Osteoblast (primary cell): Measurements from ENCODE around the gene OXCT2. TPM values are rescaled to one million over a fixed set of nuclear protein-coding genes. Genes with fewer than 3 reads are reported as not detected.

Experiments
- DNase-seq: peaks from one replicate; pipeline ENCODE4 v3.0.0; 2011; ENCODE audit warnings: low spot score, mixed read lengths; ENCODE audit not compliant: insufficient read length; ENCODE audit errors: missing footprints
- H2AFZ ChIP-seq: 2 replicates; pipeline ENCODE4 v1.6.0; 2011; ENCODE audit warnings: mild to moderate bottlenecking, low read length
- H3K27ac ChIP-seq: 2 replicates; pipeline ENCODE4 v1.5.1; 2011; ENCODE audit warnings: mild to moderate bottlenecking, low read depth, low read length, moderate library complexity
- H3K27me3 ChIP-seq: 2 replicates; pipeline ENCODE4 v1.6.0; 2012; ENCODE audit warnings: mild to moderate bottlenecking, control low read depth, inconsistent platforms, low read length, moderate library complexity; ENCODE audit not compliant: insufficient read depth
- H3K36me3 ChIP-seq: 2 replicates; pipeline ENCODE4 v1.5.1; 2011; ENCODE audit warnings: mild to moderate bottlenecking, low read length, control low read depth, moderate library complexity; ENCODE audit not compliant: insufficient read depth
- H3K4me1 ChIP-seq: 2 replicates; pipeline ENCODE4 v1.5.1; 2011; ENCODE audit warnings: mild to moderate bottlenecking, low read length, control low read depth, moderate library complexity; ENCODE audit not compliant: insufficient read depth
- H3K4me2 ChIP-seq: 2 replicates; pipeline ENCODE4 v1.6.0; 2011; ENCODE audit warnings: mild to moderate bottlenecking, low read length; ENCODE audit not compliant: insufficient read depth
- H3K4me3 ChIP-seq: fragments of 200-600 bp; sonication (generic); 3 replicates; pipeline ENCODE4 v1.5.1; 2012; ENCODE audit warnings: mild to moderate bottlenecking, low read length, inconsistent platforms; ENCODE audit not compliant: insufficient read depth
- H3K79me2 ChIP-seq: 2 replicates; pipeline ENCODE4 v1.6.0; 2012; ENCODE audit warnings: mild to moderate bottlenecking, low read length, control low read depth, inconsistent platforms; ENCODE audit not compliant: insufficient read depth
- H3K9me3 ChIP-seq: 2 replicates; pipeline ENCODE4 v1.5.1; 2011; ENCODE audit warnings: low read depth, low read length, control low read depth
- H4K20me1 ChIP-seq: 2 replicates; pipeline ENCODE4 v1.6.0; 2012; ENCODE audit warnings: mild to moderate bottlenecking, low read length, control low read depth; ENCODE audit not compliant: insufficient read depth
- total RNA-seq: library from RNA; depleted of rRNA; stranded (reverse); fragments of >200 nt; gene quantifications from 2 replicates; pipeline ENCODE4 v1.2.3, GENCODE V29; 2012
- TF ChIP-seq, protein P1 (sequence below): IDR thresholded peaks from 2 replicates; pipeline ENCODE4 v1.5.1; 2011; ENCODE audit warnings: mild to moderate bottlenecking, low read depth, low read length, moderate library complexity; ENCODE audit errors: extremely low read depth

The OXCT2 gene
- total RNA-seq, 1 donor = 1.1 TPM

DNA sequence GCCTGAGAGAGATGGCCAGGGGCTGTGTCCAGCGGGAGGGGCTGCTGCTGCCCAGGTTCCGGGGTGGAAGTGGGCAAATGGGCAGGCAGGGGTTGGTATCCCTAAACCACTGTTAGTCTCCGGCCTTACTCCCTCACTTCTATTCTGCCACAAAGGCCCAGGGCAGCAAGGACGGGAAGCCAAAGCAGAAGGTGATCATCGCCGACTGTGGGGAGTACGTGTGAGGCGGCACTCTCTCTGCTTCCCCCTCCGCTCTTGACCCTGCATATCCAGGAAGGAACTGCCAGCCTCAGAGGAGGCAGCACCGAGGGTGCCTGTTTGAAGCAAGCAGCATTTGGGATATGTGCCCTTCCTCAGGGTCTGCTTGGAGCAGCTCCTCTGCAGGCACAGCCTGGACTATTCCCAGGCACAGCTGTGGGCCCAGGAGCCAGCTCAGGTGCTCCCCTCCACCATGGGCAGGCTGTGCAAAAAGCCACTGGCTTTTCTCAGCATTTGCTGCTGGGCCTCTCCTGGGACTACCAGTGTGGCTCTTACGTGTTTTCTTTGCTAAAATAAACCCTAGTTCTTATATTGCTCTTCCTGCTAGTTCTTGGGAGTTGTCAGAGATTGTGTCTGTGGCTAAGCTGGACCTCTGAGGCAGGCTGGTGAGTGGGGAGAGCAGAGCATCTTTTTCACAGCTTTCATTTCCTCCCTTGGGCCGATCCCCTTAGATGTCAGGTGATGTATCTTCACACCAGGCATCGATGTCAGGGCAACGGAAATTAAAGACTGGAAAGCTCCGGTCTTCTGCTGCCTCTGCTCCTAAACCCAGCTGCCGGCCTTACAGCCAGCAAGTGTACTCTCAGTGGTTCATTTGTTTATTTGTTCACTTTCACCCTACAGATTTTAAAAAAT lies 17.8 kb downstream of the OXCT2 start:
- TF ChIP-seq, protein P1, sequence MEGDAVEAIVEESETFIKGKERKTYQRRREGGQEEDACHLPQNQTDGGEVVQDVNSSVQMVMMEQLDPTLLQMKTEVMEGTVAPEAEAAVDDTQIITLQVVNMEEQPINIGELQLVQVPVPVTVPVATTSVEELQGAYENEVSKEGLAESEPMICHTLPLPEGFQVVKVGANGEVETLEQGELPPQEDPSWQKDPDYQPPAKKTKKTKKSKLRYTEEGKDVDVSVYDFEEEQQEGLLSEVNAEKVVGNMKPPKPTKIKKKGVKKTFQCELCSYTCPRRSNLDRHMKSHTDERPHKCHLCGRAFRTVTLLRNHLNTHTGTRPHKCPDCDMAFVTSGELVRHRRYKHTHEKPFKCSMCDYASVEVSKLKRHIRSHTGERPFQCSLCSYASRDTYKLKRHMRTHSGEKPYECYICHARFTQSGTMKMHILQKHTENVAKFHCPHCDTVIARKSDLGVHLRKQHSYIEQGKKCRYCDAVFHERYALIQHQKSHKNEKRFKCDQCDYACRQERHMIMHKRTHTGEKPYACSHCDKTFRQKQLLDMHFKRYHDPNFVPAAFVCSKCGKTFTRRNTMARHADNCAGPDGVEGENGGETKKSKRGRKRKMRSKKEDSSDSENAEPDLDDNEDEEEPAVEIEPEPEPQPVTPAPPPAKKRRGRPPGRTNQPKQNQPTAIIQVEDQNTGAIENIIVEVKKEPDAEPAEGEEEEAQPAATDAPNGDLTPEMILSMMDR = no peak
- Histone ChIP-seq H3K36me3 (peaks cover 57% of the 10 kb centered on the region), H3K4me1 (no peaks in the 10 kb centered on the region), H3K27ac (no peak overlapping the region), H3K4me3 (no peak overlapping the region), H3K9me3 (no peaks in the 10 kb centered on the region), H3K4me2 (no peak overlapping the region), H3K27me3 (no peaks in the 10 kb centered on the region), H2AFZ (no peak overlapping the region), H3K79me2 (no peaks in the 10 kb centered on the region), H4K20me1 (no peaks in the 10 kb centered on the region)
- DNase-seq = no peak

- Histone ChIP-seq H2AFZ (no peak overlapping the region), H3K9me3 (no peaks in the 10 kb centered on the region), H3K4me1 (no peaks in the 10 kb centered on the region), H3K4me2 (no peak overlapping the region), H3K4me3 (no peak overlapping the region), H3K36me3 (peaks cover 63% of the 10 kb centered on the region), H3K79me2 (no peaks in the 10 kb centered on the region), H3K27ac (no peak overlapping the region), H4K20me1 (no peaks in the 10 kb centered on the region), H3K27me3 (no peaks in the 10 kb centered on the region)
- TF ChIP-seq, protein P1 = no peak
- no peak for DNase-seq
Observed at GRCh38 chr1:39752703-39753102, 18.4 kb downstream of the OXCT2 start.

DNA sequence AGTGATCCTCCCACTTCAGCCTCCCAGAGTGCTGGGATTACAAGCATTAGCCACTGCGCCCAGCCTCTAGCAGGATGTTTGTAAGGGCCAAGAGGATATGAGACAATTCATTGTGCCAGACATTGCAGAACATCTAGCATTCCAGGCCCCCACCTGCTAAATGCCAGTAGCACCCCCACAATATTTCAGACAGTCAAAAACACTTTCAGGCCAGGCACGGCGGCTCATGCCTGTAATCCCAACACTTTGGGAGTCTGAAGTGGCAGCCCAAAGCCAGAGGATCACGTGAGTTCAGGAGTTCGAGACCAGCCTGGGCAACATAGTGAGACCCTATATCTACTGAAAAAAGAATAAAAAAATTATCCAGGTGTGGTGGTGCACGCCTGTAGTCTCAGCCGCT lies 19.6 kb downstream of the OXCT2 start:
- Histone ChIP-seq H3K4me3 (no peak overlapping the region), H3K9me3 (no peaks in the 10 kb centered on the region), H3K36me3 (peaks cover 69% of the 10 kb centered on the region), H2AFZ (no peak overlapping the region), H3K27me3 (no peaks in the 10 kb centered on the region), H3K4me1 (no peaks in the 10 kb centered on the region), H4K20me1 (no peaks in the 10 kb centered on the region), H3K4me2 (no peak overlapping the region), H3K27ac (no peak overlapping the region), H3K79me2 (no peaks in the 10 kb centered on the region)
- no peak for DNase-seq
- TF ChIP-seq, protein P1 = no peak

- H3K79me2 ChIP-seq = peaks cover 8% of the 10 kb centered on the region
- H3K9me3 ChIP-seq = no peaks in the 10 kb centered on the region
- no peak overlapping the region for H3K27ac ChIP-seq
- no peak overlapping the region for H3K4me3 ChIP-seq
- no peaks in the 10 kb centered on the region for H3K27me3 ChIP-seq
- H2AFZ ChIP-seq = no peak overlapping the region
- H3K4me1 ChIP-seq = no peaks in the 10 kb centered on the region
- peaks cover 81% of the 10 kb centered on the region for H3K36me3 ChIP-seq
- H4K20me1 ChIP-seq = no peaks in the 10 kb centered on the region
- no peak overlapping the region for H3K4me2 ChIP-seq
- DNase-seq = no peak
- TF ChIP-seq, protein P1 = no peak
Observed at GRCh38 chr1:39745016-39745670, 26.0 kb downstream of the OXCT2 start.
